Natural killer cell (primary cell): Measurements from ENCODE around the gene TCF25. TPM values are rescaled to one million over a fixed set of nuclear protein-coding genes. Genes with fewer than 3 reads are reported as not detected.

Experiments
- ATAC-seq, 3 donors: fragments of 150-1000 bp in 2 of 3; fragments of 200-7000 bp in 1 of 3; cut with Tn5 transposase; 1 replicate in 1 of 3; 2 replicates in 2 of 3; pipeline ENCODE4 v1.10.0; 2021; ENCODE audit warnings: mild to moderate bottlenecking in 2 of 3, moderate library complexity in 2 of 3
- DNase-seq, 2 donors: peaks; one replicate each; pipeline versions ENCODE4 v3.0.0 to v3.0.0-alpha.2; 2013 to 2021; ENCODE audit warnings: mixed read lengths in 1 of 2
- H3K27ac ChIP-seq: one replicate; pipeline ENCODE4 v1.5.1; 2013; ENCODE audit warnings: mild to moderate bottlenecking, low read length
- H3K27me3 ChIP-seq: one replicate; pipeline ENCODE4 v1.6.1; 2013; ENCODE audit warnings: low read length; ENCODE audit not compliant: control insufficient read depth, insufficient read depth
- H3K36me3 ChIP-seq: one replicate; pipeline ENCODE4 v1.6.1; 2013; ENCODE audit warnings: low read length; ENCODE audit not compliant: control insufficient read depth, insufficient read depth
- H3K4me1 ChIP-seq: one replicate; pipeline ENCODE4 v1.6.1; 2013; ENCODE audit warnings: low read length; ENCODE audit not compliant: control insufficient read depth, insufficient read depth
- H3K4me3 ChIP-seq: one replicate; pipeline ENCODE4 v1.5.1; 2013; ENCODE audit warnings: low read length
- H3K9me3 ChIP-seq: one replicate; pipeline ENCODE4 v1.6.1; 2013; ENCODE audit warnings: low read length; ENCODE audit not compliant: control insufficient read depth, insufficient read depth
- H3K27ac Mint-ChIP-seq, 2 donors: one replicate each; pipeline ENCODE4 v1.8.0; 2022; ENCODE audit warnings: mild to moderate bottlenecking in 2 of 2, mixed read lengths in 2 of 2, moderate library complexity in 1 of 2
- H3K27me3 Mint-ChIP-seq, 2 donors: one replicate each; pipeline ENCODE4 v1.8.0; 2022; ENCODE audit warnings: low read depth in 2 of 2, mixed read lengths in 2 of 2
- H3K36me3 Mint-ChIP-seq: one replicate; pipeline ENCODE4 v1.8.0; 2022; ENCODE audit warnings: mixed read lengths
- H3K4me1 Mint-ChIP-seq, 2 donors: one replicate each; pipeline ENCODE4 v1.8.0; 2022; ENCODE audit warnings: mixed read lengths in 2 of 2
- H3K4me3 Mint-ChIP-seq: one replicate; pipeline ENCODE4 v1.8.0; 2022; ENCODE audit warnings: mild to moderate bottlenecking, moderate library complexity, mixed read lengths
- H3K9me3 Mint-ChIP-seq, 2 donors: one replicate each; pipeline ENCODE4 v1.8.0; 2022; ENCODE audit warnings: mixed read lengths in 2 of 2
- WGBS: methylation state at CpG from one replicate; pipeline ENCODE4 v1.1.7; 2013; ENCODE audit warnings: missing lambda C conversion rate; ENCODE audit not compliant: insufficient coverage; 5-methylcytosine and 5-hydroxymethylcytosine counted together
- intact Hi-C: fragments of 100-400 bp; cut with micrococcal nuclease; formaldehyde crosslinking; loops from one replicate; pipeline ENCODE4 v1.14.2; 2022
- total RNA-seq, 4 donors: library from RNA; stranded (reverse); fragments of 120-200 nt in 1 of 4; gene quantifications; one replicate each; pipeline versions ENCODE4 v1.2.3 to v1.2.4, GENCODE V29; 2013 to 2022
- TF ChIP-seq, protein P1 (sequence below): fragments of 200-600 bp; IDR thresholded peaks from one replicate; pipeline ENCODE4 v1.8.0; 2022; ENCODE audit warnings: antibody characterized with exemption

Gene TCF25
- total RNA-seq, 3 donors from 2014 or later (not counting 1 experiment from before 2014, with no cell fraction given): 509 to 682 (median 567) TPM

GRCh38 chr16:89864527-89864820, 8.9 kb upstream of the TCF25 start:
- H3K27ac Mint-ChIP-seq: peak overlapping the region; percentile 91
- Histone ChIP-seq H3K4me3 (no peak overlapping the region), H3K27me3 (no peaks in the 10 kb centered on the region), H3K36me3 (no peaks in the 10 kb centered on the region), H3K9me3 (peaks cover 7% of the 10 kb centered on the region), H3K4me1 (peaks cover 50% of the 10 kb centered on the region), H3K27ac (peak overlapping the region; percentile 79)
- 58% methylated on average over 5 of the region's 5 CpGs for WGBS
- no peaks in the 10 kb centered on the region for H3K27me3 Mint-ChIP-seq
- peak overlapping the region; percentile 92 for H3K4me3 Mint-ChIP-seq
- ATAC-seq: no peak
- no peaks in the 10 kb centered on the region for H3K9me3 Mint-ChIP-seq
- no peak for DNase-seq
- TF ChIP-seq, protein P1, sequence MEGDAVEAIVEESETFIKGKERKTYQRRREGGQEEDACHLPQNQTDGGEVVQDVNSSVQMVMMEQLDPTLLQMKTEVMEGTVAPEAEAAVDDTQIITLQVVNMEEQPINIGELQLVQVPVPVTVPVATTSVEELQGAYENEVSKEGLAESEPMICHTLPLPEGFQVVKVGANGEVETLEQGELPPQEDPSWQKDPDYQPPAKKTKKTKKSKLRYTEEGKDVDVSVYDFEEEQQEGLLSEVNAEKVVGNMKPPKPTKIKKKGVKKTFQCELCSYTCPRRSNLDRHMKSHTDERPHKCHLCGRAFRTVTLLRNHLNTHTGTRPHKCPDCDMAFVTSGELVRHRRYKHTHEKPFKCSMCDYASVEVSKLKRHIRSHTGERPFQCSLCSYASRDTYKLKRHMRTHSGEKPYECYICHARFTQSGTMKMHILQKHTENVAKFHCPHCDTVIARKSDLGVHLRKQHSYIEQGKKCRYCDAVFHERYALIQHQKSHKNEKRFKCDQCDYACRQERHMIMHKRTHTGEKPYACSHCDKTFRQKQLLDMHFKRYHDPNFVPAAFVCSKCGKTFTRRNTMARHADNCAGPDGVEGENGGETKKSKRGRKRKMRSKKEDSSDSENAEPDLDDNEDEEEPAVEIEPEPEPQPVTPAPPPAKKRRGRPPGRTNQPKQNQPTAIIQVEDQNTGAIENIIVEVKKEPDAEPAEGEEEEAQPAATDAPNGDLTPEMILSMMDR: no peak
- no peaks in the 10 kb centered on the region for H3K36me3 Mint-ChIP-seq
- H3K4me1 Mint-ChIP-seq: peaks cover 39 to 44% of the 10 kb centered on the region in 2 donors
- intact Hi-C loops: loop anchor here (5.0 kb wide), 3 partner anchors 47 to 142 kb away; partner anchors contain the start of genes FANCA, VPS9D1 and ZNF276

DNA sequence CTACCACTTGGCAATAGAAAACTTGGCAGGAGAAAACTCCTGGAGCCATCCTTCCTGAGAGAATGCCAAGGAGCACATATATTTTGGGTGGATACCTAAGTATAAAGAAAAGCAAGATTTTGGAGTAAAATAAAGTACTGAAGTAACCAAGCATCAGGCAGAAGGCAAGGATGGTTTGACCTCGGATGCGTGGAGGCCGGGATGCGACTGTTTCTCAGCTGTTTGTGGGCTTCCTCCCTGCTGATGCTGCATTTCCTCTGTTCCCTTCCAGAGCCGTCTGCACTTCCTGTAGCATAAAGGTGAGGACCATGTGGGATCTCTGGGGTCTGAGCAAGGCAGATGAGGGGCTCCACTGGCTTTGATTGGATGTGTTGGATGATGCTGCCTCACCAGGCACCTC, 5.5 kb upstream of the TCF25 start:
- no peak overlapping the region for H3K4me3 Mint-ChIP-seq
- no peaks in the 10 kb centered on the region for H3K36me3 Mint-ChIP-seq
- no peak for DNase-seq
- no peak overlapping the region for H3K27ac ChIP-seq
- no peak for ATAC-seq
- peaks cover 36% of the 10 kb centered on the region for H3K4me1 ChIP-seq
- H3K27me3 Mint-ChIP-seq: no peaks in the 10 kb centered on the region
- no peak overlapping the region for H3K4me3 ChIP-seq
- no peaks in the 10 kb centered on the region for H3K9me3 Mint-ChIP-seq
- no peaks in the 10 kb centered on the region for H3K27me3 ChIP-seq
- TF ChIP-seq, protein P1: no peak
- H3K36me3 ChIP-seq: no peaks in the 10 kb centered on the region
- peaks cover 21 to 25% of the 10 kb centered on the region in 2 donors for H3K4me1 Mint-ChIP-seq
- H3K27ac Mint-ChIP-seq: no peak overlapping the region
- intact Hi-C loops: no loop called here
- 87% methylated on average over 5 of the region's 5 CpGs for WGBS
- peaks cover 7% of the 10 kb centered on the region for H3K9me3 ChIP-seq

- Mint-ChIP-seq H3K27me3 (no peaks in the 10 kb centered on the region), H3K36me3 (no peaks in the 10 kb centered on the region), H3K4me1 (peaks cover 8 to 10% of the 10 kb centered on the region in 2 donors), H3K27ac (no peak overlapping the region), H3K9me3 (no peaks in the 10 kb centered on the region), H3K4me3 (no peak overlapping the region)
- peaks cover 7% of the 10 kb centered on the region for H3K9me3 ChIP-seq
- WGBS: 98% methylated on average over 12 of the region's 12 CpGs
- TF ChIP-seq, protein P1: no peak
- no peak overlapping the region for H3K4me3 ChIP-seq
- H3K4me1 ChIP-seq: peaks cover 26% of the 10 kb centered on the region
- no peak for ATAC-seq
- peaks cover 3% of the 10 kb centered on the region for H3K36me3 ChIP-seq
- H3K27ac ChIP-seq: no peak overlapping the region
- DNase-seq: no peak
- H3K27me3 ChIP-seq: no peaks in the 10 kb centered on the region
- intact Hi-C loops: no loop called here
Measured at GRCh38 chr16:89869911-89870310, 3.5 kb upstream of the TCF25 start.

DNA sequence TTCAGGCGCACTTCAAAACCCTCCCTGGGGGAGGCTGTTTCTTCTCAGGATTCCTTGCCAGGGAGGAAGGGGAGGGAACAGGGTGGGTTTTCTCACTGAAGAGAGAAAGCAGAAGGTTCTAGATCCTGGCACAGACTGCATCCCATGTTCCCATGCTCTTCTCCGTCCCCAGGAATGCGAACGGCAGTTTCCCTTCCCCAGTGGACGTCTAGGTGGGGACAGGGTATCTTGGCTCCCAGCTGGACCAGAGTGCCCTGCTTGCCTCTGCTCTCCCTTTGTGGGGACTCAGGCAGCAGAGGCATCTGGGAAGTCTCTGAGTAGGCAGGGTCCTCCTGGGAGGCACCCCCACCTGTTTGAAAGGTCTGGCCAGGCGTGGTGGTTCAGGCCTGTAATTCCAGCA, 3.0 kb upstream of the TCF25 start:
- TF ChIP-seq, protein P1: no peak
- H3K27me3 Mint-ChIP-seq: no peaks in the 10 kb centered on the region
- H3K27ac Mint-ChIP-seq: no peak overlapping the region
- Histone ChIP-seq H3K36me3 (peaks cover 7% of the 10 kb centered on the region), H3K27ac (no peak overlapping the region), H3K27me3 (no peaks in the 10 kb centered on the region), H3K4me1 (peaks cover 23% of the 10 kb centered on the region), H3K9me3 (peaks cover 7% of the 10 kb centered on the region), H3K4me3 (no peak overlapping the region)
- 97% methylated on average over 6 of the region's 6 CpGs for WGBS
- H3K4me3 Mint-ChIP-seq: peak overlapping the region; percentile 9
- DNase-seq (no peak), ATAC-seq (no peak)
- intact Hi-C loops: no loop called here
- no peaks in the 10 kb centered on the region for H3K9me3 Mint-ChIP-seq
- no peaks in the 10 kb centered on the region for H3K36me3 Mint-ChIP-seq
- peaks cover 11 to 12% of the 10 kb centered on the region in 2 donors for H3K4me1 Mint-ChIP-seq
